GM19397 (cell line): ENCODE results near the gene ITK.
"Not testable (repeated sequence)": the region's sequence is repeated elsewhere in the genome, so short reads cannot be mapped to it uniquely, and the experiment has no call there.

ENCODE experiments used
- ATAC-seq: cut with Tn5 transposase; IDR thresholded peaks from one replicate; pipeline ENCODE4 v1.9.1; 2021; ENCODE audit warnings: mild to moderate bottlenecking, moderate library complexity; ENCODE audit not compliant: unreplicated experiment

Gene ITK

GRCh38 chr5:157244704-157245103 is 64.1 kb downstream of the ITK start:
- ATAC-seq: not testable (repeated sequence)

- ATAC-seq: no peak
Measured at GRCh38 chr5:157245476-157245875, 64.8 kb downstream of the ITK start.

- no peak for ATAC-seq
Measured at GRCh38 chr5:157245886-157246285, 65.2 kb downstream of the ITK start.

GRCh38 chr5:157247267-157247666 is 66.6 kb downstream of the ITK start:
- ATAC-seq: no peak

- ATAC-seq: no peak
Measured at GRCh38 chr5:157248821-157249470, 68.3 kb downstream of the ITK start.

- peak; percentile 87 for ATAC-seq
Measured at GRCh38 chr5:157252711-157253465, 72.2 kb downstream of the ITK start.

GRCh38 chr5:157253547-157253946 is 72.9 kb downstream of the ITK start:
- peak; percentile 42 for ATAC-seq

- ATAC-seq: no peak
Measured at GRCh38 chr5:157258450-157258849, 77.8 kb downstream of the ITK start.

GRCh38 chr5:157259699-157260098 is 79.1 kb downstream of the ITK start:
- no peak for ATAC-seq

GRCh38 chr5:157263496-157264090 is 83.0 kb downstream of the ITK start:
- no peak for ATAC-seq

GRCh38 chr5:157265714-157266285 is 85.2 kb downstream of the ITK start, which contains the start of gene CYFIP2:
Gene CYFIP2 (plus strand): TSS chr5:157266123. CDS start chr5:157285362, 19,239 bp downstream.
- ATAC-seq: peak; percentile 91

- peak; percentile 54 for ATAC-seq
Measured at GRCh38 chr5:157266286-157267007, 85.8 kb downstream of the ITK start.

GRCh38 chr5:157267025-157267424 is 86.4 kb downstream of the ITK start:
- no peak for ATAC-seq

GRCh38 chr5:157267761-157268480 is 87.3 kb downstream of the ITK start:
- no peak for ATAC-seq

- ATAC-seq: no peak
Measured at GRCh38 chr5:157269165-157269671, 88.6 kb downstream of the ITK start.

- ATAC-seq: no peak
Measured at GRCh38 chr5:157269761-157270272, 89.2 kb downstream of the ITK start.

- ATAC-seq: no peak
Measured at GRCh38 chr5:157270771-157271170, 90.1 kb downstream of the ITK start.

GRCh38 chr5:157271740-157272271 is 91.2 kb downstream of the ITK start:
- ATAC-seq: peak; percentile 90

- peak; percentile 46 for ATAC-seq
Measured at GRCh38 chr5:157273131-157273556, 92.5 kb downstream of the ITK start.

- ATAC-seq: no peak
Measured at GRCh38 chr5:157275403-157275802, 94.8 kb downstream of the ITK start.
